ENCODE data around the gene UBIAD1. TPM values are rescaled to one million over a fixed set of nuclear protein-coding genes. Genes with fewer than 3 reads are reported as not detected.

The UBIAD1 gene
- total and polyA plus RNA-seq, 10 of the 15 experiments (the other 5 are each of a cell fraction or from before 2014, with no cell fraction given): 4.5 to 23.8 (median 16.0) TPM

GRCh38 chr1:11262171-11263049, 10.6 kb upstream of the UBIAD1 start, which contains the start of gene MTOR (continued):
- TF ChIP-seq SP1 (IDR thresholded peaks at IDR 0.05; ENCODE audit: low read depth, low read length): peak; percentile 96
- peak in 1 of 2 experiments; percentile 39; a peak in 1 of 4 replicates for TF ChIP-seq ETV6 (conservative IDR thresholded peaks at IDR 0.05 in 1 of 2, IDR thresholded peaks at IDR 0.05 in 1 of 2; ENCODE audit: borderline replicate concordance in 1 of 2, low read depth in 1 of 2)
- TF ChIP-seq ZBTB4 (CRISPR knock-in tag; IDR thresholded peaks at IDR 0.05): no peak
- TF ChIP-seq CHD1 (IDR thresholded peaks at IDR 0.05; ENCODE audit: low read depth, low read length): no peak
- peak; percentile 90; the same call in 1 of the 2 replicates for TF ChIP-seq WRNIP1 (IDR thresholded peaks at IDR 0.05; ENCODE audit: borderline replicate concordance, low read depth, low read length)
- TF ChIP-seq MYB (IDR thresholded peaks at IDR 0.05; ENCODE audit: borderline replicate concordance, low read depth, low read length): no peak
- TF ChIP-seq ZBTB11 (CRISPR knock-in tag; IDR thresholded peaks at IDR 0.05): peak; percentile 91
- TF ChIP-seq, protein P1, sequence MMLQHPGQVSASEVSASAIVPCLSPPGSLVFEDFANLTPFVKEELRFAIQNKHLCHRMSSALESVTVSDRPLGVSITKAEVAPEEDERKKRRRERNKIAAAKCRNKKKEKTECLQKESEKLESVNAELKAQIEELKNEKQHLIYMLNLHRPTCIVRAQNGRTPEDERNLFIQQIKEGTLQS (IDR thresholded peaks at IDR 0.05; ENCODE audit: borderline replicate concordance, extremely low read depth, low read depth, low read length): no peak
- TF ChIP-seq SREBF1 (IDR thresholded peaks at IDR 0.05; ENCODE audit: low read length): peak; percentile 61; the same call in 1 of the 2 replicates
- no peak for TF ChIP-seq STAT3 (IDR thresholded peaks at IDR 0.05; ENCODE audit: low read depth, low read length)
- TF ChIP-seq POLR2AphosphoS2 (IDR thresholded peaks at IDR 0.05; ENCODE audit: low read depth, low read length): peak; percentile 53; the same call in 1 of the 2 replicates
- TF ChIP-seq, protein P2, sequence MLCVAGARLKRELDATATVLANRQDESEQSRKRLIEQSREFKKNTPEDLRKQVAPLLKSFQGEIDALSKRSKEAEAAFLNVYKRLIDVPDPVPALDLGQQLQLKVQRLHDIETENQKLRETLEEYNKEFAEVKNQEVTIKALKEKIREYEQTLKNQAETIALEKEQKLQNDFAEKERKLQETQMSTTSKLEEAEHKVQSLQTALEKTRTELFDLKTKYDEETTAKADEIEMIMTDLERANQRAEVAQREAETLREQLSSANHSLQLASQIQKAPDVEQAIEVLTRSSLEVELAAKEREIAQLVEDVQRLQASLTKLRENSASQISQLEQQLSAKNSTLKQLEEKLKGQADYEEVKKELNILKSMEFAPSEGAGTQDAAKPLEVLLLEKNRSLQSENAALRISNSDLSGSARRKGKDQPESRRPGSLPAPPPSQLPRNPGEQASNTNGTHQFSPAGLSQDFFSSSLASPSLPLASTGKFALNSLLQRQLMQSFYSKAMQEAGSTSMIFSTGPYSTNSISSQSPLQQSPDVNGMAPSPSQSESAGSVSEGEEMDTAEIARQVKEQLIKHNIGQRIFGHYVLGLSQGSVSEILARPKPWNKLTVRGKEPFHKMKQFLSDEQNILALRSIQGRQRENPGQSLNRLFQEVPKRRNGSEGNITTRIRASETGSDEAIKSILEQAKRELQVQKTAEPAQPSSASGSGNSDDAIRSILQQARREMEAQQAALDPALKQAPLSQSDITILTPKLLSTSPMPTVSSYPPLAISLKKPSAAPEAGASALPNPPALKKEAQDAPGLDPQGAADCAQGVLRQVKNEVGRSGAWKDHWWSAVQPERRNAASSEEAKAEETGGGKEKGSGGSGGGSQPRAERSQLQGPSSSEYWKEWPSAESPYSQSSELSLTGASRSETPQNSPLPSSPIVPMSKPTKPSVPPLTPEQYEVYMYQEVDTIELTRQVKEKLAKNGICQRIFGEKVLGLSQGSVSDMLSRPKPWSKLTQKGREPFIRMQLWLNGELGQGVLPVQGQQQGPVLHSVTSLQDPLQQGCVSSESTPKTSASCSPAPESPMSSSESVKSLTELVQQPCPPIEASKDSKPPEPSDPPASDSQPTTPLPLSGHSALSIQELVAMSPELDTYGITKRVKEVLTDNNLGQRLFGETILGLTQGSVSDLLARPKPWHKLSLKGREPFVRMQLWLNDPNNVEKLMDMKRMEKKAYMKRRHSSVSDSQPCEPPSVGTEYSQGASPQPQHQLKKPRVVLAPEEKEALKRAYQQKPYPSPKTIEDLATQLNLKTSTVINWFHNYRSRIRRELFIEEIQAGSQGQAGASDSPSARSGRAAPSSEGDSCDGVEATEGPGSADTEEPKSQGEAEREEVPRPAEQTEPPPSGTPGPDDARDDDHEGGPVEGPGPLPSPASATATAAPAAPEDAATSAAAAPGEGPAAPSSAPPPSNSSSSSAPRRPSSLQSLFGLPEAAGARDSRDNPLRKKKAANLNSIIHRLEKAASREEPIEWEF (IDR thresholded peaks at IDR 0.05; ENCODE audit: insufficient replicate concordance, low read depth, low read length): no peak
- no peak for TF ChIP-seq ZSCAN29 (IDR thresholded peaks at IDR 0.05)
- no peak for TF ChIP-seq TCF7 (IDR thresholded peaks at IDR 0.05; ENCODE audit: borderline replicate concordance)
- peak; percentile 21; the same call in 1 of the 2 replicates for TF ChIP-seq BACH1 (IDR thresholded peaks at IDR 0.05; ENCODE audit: borderline replicate concordance)

Measured in GM12878 (cell line).